A549 (cell line): Measurements from ENCODE around the gene CYP27B1. TPM values are rescaled to one million over a fixed set of nuclear protein-coding genes. Genes with fewer than 3 reads are reported as not detected.

Experiments
- ATAC-seq, 2 experiments: fragments of 200-7000 bp in 1 of 2; fragments of >200 bp in 1 of 2; cut with Nextera tagmentation in 1 of 2; cut with Tn5 transposase in 1 of 2; 3 replicates each; pipeline versions ENCODE4 v1.8.0 to v1.9.1; 2018 to 2020; ENCODE audit warnings: mild to moderate bottlenecking in 1 of 2, moderate library complexity in 1 of 2
- CTCF ChIA-PET: fragments of 300-600 bp; sonication (Branson Sonifier 250); formaldehyde crosslinking; extraction: SDS; loops from one replicate; lab custom pipeline; 2021; ENCODE audit warnings: antibody characterized with exemption, inconsistent platforms; lab: Yijun Ruan, JAX
- POLR2A ChIA-PET: fragments of 350-600 bp; formaldehyde crosslinking; extraction: SDS; loops from one replicate; lab custom pipeline; 2021; ENCODE audit warnings: antibody characterized with exemption, inconsistent platforms; lab: Yijun Ruan, JAX
- DNase-seq, 2 experiments: peaks; one replicate each; pipeline versions ENCODE4 v3.0.0 to v3.0.0-alpha.2; 2011 to 2016; ENCODE audit warnings: low read depth in 1 of 2, low spot score in 1 of 2
- FAIRE-seq: peaks from 2 replicates; lab custom pipeline; 2011; peaks lifted over from hg19 to GRCh38; lab: Jason Lieb, UNC
- H3K27ac ChIP-seq, 2 experiments: fragments of >200 bp; sonication (Bioruptor Twin); formaldehyde crosslinking; 3 replicates each; pipeline ENCODE4 v1.5.1; 2016 to 2017
- H3K4me1 ChIP-seq: fragments of >200 bp; sonication (Bioruptor Twin); formaldehyde crosslinking; 3 replicates; pipeline ENCODE4 v1.6.1; 2016
- H3K4me2 ChIP-seq: fragments of >200 bp; sonication (Bioruptor Twin); formaldehyde crosslinking; 3 replicates; pipeline ENCODE4 v1.6.1; 2016
- H3K4me3 ChIP-seq: fragments of >200 bp; sonication (Bioruptor Twin); formaldehyde crosslinking; 3 replicates; pipeline ENCODE4 v1.5.1; 2016
- H3K9me3 ChIP-seq: fragments of >200 bp; sonication (Bioruptor Twin); formaldehyde crosslinking; 3 replicates; pipeline ENCODE4 v1.6.1; 2016
- CBX2 ChIP-seq: fragments of 200-600 bp; sonication (generic); IDR thresholded peaks from 2 replicates; pipeline ENCODE4 v1.6.1; 2016; ENCODE audit warnings: low read depth, mild to moderate bottlenecking, borderline replicate concordance
- CEBPB ChIP-seq, 2 experiments: fragments of >200 bp in 1 of 2; sonication (Bioruptor Twin) in 1 of 2; formaldehyde crosslinking in 1 of 2; IDR thresholded peaks; 2 replicates each; pipeline ENCODE4 v1.6.1; 2012 to 2016
- ELK1 ChIP-seq: fragments of 150-350 bp; IDR thresholded peaks from 2 replicates; pipeline ENCODE4 v1.6.1; 2014; ENCODE audit warnings: low read depth, mild to moderate bottlenecking, low read length
- FOXS1 ChIP-seq: fragments of 250-450 bp; sonication (Bioruptor Pico); IDR thresholded peaks from 2 replicates; pipeline ENCODE4 v1.5.0; 2020; ENCODE audit warnings: mild to moderate bottlenecking, moderate library complexity
- HES2 ChIP-seq: fragments of >200 bp; sonication (Bioruptor Twin); formaldehyde crosslinking; IDR thresholded peaks from 2 replicates; pipeline ENCODE4 v1.6.1; 2016
- HOXA7 ChIP-seq: fragments of 250-450 bp; sonication (Bioruptor Pico); IDR thresholded peaks from 2 replicates; pipeline ENCODE4 v1.5.0; 2020; ENCODE audit warnings: mild to moderate bottlenecking, moderate library complexity
- HOXB13 ChIP-seq: fragments of 250-450 bp; sonication (Bioruptor Pico); IDR thresholded peaks from 2 replicates; pipeline ENCODE4 v1.5.0; 2020; ENCODE audit warnings: low read depth, mild to moderate bottlenecking, moderate library complexity
- HOXB5 ChIP-seq: fragments of 250-450 bp; sonication (Bioruptor Pico); IDR thresholded peaks from 2 replicates; pipeline ENCODE4 v1.5.0; 2020; ENCODE audit warnings: mild to moderate bottlenecking, moderate library complexity
- JUN ChIP-seq, 2 experiments: fragments of >200 bp; sonication (Bioruptor Twin); formaldehyde crosslinking; IDR thresholded peaks; 2 replicates in 1 of 2; 3 replicates in 1 of 2; pipeline ENCODE4 v1.6.1; 2016 to 2017
- JUNB ChIP-seq: fragments of >200 bp; sonication (Bioruptor Twin); formaldehyde crosslinking; IDR thresholded peaks from 2 replicates; pipeline ENCODE4 v1.6.1; 2016
- KDM1A ChIP-seq: fragments of 200-600 bp; sonication (generic); IDR thresholded peaks from 2 replicates; pipeline ENCODE4 v1.6.1; 2016; ENCODE audit warnings: low read depth, mild to moderate bottlenecking
- MAX ChIP-seq: IDR thresholded peaks from 2 replicates; pipeline ENCODE4 v1.6.1; 2012
- MAZ ChIP-seq: fragments of 150-350 bp; IDR thresholded peaks from 2 replicates; pipeline ENCODE4 v1.6.1; 2014; ENCODE audit warnings: antibody characterized with exemption, low read depth, low read length, borderline replicate concordance
- NR3C1 ChIP-seq: fragments of >200 bp; sonication (Bioruptor Twin); formaldehyde crosslinking; IDR thresholded peaks from 3 replicates; pipeline ENCODE4 v1.6.1; 2017
- POLR2AphosphoS2 ChIP-seq: conservative IDR thresholded peaks from 2 replicates; pipeline ENCODE4 v1.6.1; 2012; ENCODE audit warnings: low read length, improper control_type of control experiment, inconsistent platforms
- RCOR1 ChIP-seq: fragments of 150-350 bp; IDR thresholded peaks from 2 replicates; pipeline ENCODE4 v1.6.1; 2014; ENCODE audit warnings: antibody characterized with exemption, low read length, low read depth
- REST ChIP-seq: fragments of 200-600 bp; sonication (generic); IDR thresholded peaks from 2 replicates; pipeline ENCODE4 v1.6.1; 2016; ENCODE audit warnings: antibody characterized with exemption, mild to moderate bottlenecking, moderate library complexity
- RFX5 ChIP-seq: fragments of 450-650 bp; IDR thresholded peaks from 2 replicates; pipeline ENCODE4 v1.7.1; 2014; ENCODE audit warnings: antibody characterized with exemption, mild to moderate bottlenecking, moderate library complexity
- USF2 ChIP-seq: fragments of 450-650 bp; IDR thresholded peaks from 2 replicates; pipeline ENCODE4 v1.6.1; 2014; ENCODE audit warnings: antibody characterized with exemption
- ZFP36 ChIP-seq: fragments of 450-650 bp; IDR thresholded peaks from 2 replicates; pipeline ENCODE4 v1.6.1; 2014; ENCODE audit warnings: borderline replicate concordance; ENCODE audit not compliant: partially characterized antibody
- WGBS: methylation state at CpG from one replicate; pipeline ENCODE4 v1.1.6; 2017; ENCODE audit errors: missing lambda C conversion rate; 5-methylcytosine and 5-hydroxymethylcytosine counted together
- polyA plus RNA-seq, 4 experiments: library from polyadenylated mRNA; depleted of rRNA in 3 of 4; stranded (reverse); fragments of >200 nt; fragmentation: RNase III in 1 of 4; extraction: RNeasy Plus Mini Kit Qiagen cat#74134 plus additional on column Dnase treatment in 1 of 4; gene quantifications; 2 replicates in 3 of 4; 3 replicates in 1 of 4; pipeline ENCODE4 v1.2.3, GENCODE V29; 2011 to 2017

Gene CYP27B1
- polyA plus RNA-seq, 2 of the 4 experiments (the other 2 are of a cell fraction), result 1.9 to 2.3 TPM

GRCh38 chr12:57758552-57759359, 8.1 kb downstream of the CYP27B1 start:
- CTCF ChIA-PET, result interaction anchor here (0.7 to 2.4 kb wide), 17 partner anchors 9 to 147 kb away, joined by 3 to 16 read pairs (median 5); partner anchors contain the start of genes CYP27B1, EEF1AKMT3, METTL1 and TSFM
- Histone ChIP-seq H3K4me3 (no peak overlapping the region), H3K9me3 (no peaks in the 10 kb centered on the region), H3K27ac (no peak overlapping the region), H3K4me2 (no peak overlapping the region), H3K4me1 (peaks cover 16% of the 10 kb centered on the region)
- no peak for TF ChIP-seq KDM1A
- TF ChIP-seq MAZ, result no peak
- no peak for TF ChIP-seq FOXS1 (CRISPR knock-in tag)
- no peak for TF ChIP-seq CEBPB (IDR thresholded peaks at IDR 0.05)
- TF ChIP-seq RCOR1, result no peak
- no peak for TF ChIP-seq NR3C1
- no peak for TF ChIP-seq HOXA7 (CRISPR knock-in tag)
- TF ChIP-seq REST, result no peak
- no peak for TF ChIP-seq MAX
- no peak for TF ChIP-seq POLR2AphosphoS2
- TF ChIP-seq HOXB5 (CRISPR knock-in tag), result no peak
- TF ChIP-seq ELK1, result no peak
- TF ChIP-seq HES2, result no peak
- no peak for TF ChIP-seq RFX5
- TF ChIP-seq JUN (IDR thresholded peaks at IDR 0.05), result no peak
- TF ChIP-seq HOXB13 (CRISPR knock-in tag), result no peak
- TF ChIP-seq CBX2, result no peak
- no peak for TF ChIP-seq JUNB
- TF ChIP-seq USF2, result no peak
- no peak for TF ChIP-seq ZFP36
- WGBS, result 81% methylated on average over 25 of the region's 25 CpGs
- POLR2A ChIA-PET, result interaction anchor here (1.4 to 1.9 kb wide), 2 partner anchors 13 to 14 kb away, joined by 3 to 6 read pairs; partner anchors contain the start of genes EEF1AKMT3, METTL1 and TSPAN31
- ATAC-seq (no peak), DNase-seq (no peak), FAIRE-seq (no peak)
